Measurements from ENCODE around the gene LILRA1.
"Not testable (repeated sequence)": the region's sequence is repeated elsewhere in the genome, so short reads cannot be mapped to it uniquely, and the experiment has no call there.

LILRA1 gene

GRCh38 chr19:54593445-54593844, at the start of gene LILRA1:
Gene LILRA1, plus strand, starts transcription at chr19:54593632. Its CDS starts 613 bp downstream, at chr19:54594245.
- not testable (repeated sequence) for DNase-seq

- DNase-seq: no peak
Measured at GRCh38 chr19:54548806-54549205, 44.6 kb upstream of the LILRA1 start.

GRCh38 chr19:54549224-54549623, 44.2 kb upstream of the LILRA1 start:
- DNase-seq: no peak

- DNase-seq: no peak
Measured at GRCh38 chr19:54551293-54551692, 42.1 kb upstream of the LILRA1 start.

GRCh38 chr19:54551950-54552912, 41.2 kb upstream of the LILRA1 start:
- DNase-seq: no peak

- DNase-seq: no peak
Measured at GRCh38 chr19:54552913-54553310, 40.5 kb upstream of the LILRA1 start.

GRCh38 chr19:54554006-54554405, 39.4 kb upstream of the LILRA1 start:
- no peak for DNase-seq

- no peak for DNase-seq
Measured at GRCh38 chr19:54554896-54555295, 38.5 kb upstream of the LILRA1 start.

GRCh38 chr19:54556194-54556593, 37.2 kb upstream of the LILRA1 start:
- DNase-seq: no peak

- no peak for DNase-seq
Measured at GRCh38 chr19:54558339-54558738, 35.1 kb upstream of the LILRA1 start.

GRCh38 chr19:54560881-54561385, 32.5 kb upstream of the LILRA1 start:
- DNase-seq: no peak

GRCh38 chr19:54561840-54562239, 31.6 kb upstream of the LILRA1 start:
- no peak for DNase-seq

GRCh38 chr19:54563206-54563605, 30.2 kb upstream of the LILRA1 start:
- DNase-seq: not testable (repeated sequence)

GRCh38 chr19:54570316-54570715, 23.1 kb upstream of the LILRA1 start:
- no peak for DNase-seq

- not testable (repeated sequence) for DNase-seq
Measured at GRCh38 chr19:54571715-54572615, 21.5 kb upstream of the LILRA1 start.

GRCh38 chr19:54572696-54573311, 20.6 kb upstream of the LILRA1 start:
- DNase-seq: no peak

GRCh38 chr19:54573330-54573872, 20.0 kb upstream of the LILRA1 start, which contains the start of gene LILRA2:
Gene LILRA2, plus strand, starts transcription at chr19:54573790. Its CDS starts 89 bp downstream, at chr19:54573879.
- DNase-seq: no peak

- DNase-seq: no peak
Measured at GRCh38 chr19:54574051-54574450, 19.4 kb upstream of the LILRA1 start.

- DNase-seq: no peak
Measured at GRCh38 chr19:54574527-54575056, 18.8 kb upstream of the LILRA1 start.

- DNase-seq: not testable (repeated sequence)
Measured at GRCh38 chr19:54575205-54575604, 18.2 kb upstream of the LILRA1 start.

GRCh38 chr19:54576411-54576976, 16.9 kb upstream of the LILRA1 start:
- DNase-seq: no peak

- DNase-seq: no peak
Measured at GRCh38 chr19:54577334-54577733, 16.1 kb upstream of the LILRA1 start.

Data from right hindlimb (tissue), 1 donor.